Mesendoderm (in vitro differentiated cells): ENCODE data around the gene ACKR2.
"Not testable (repeated sequence)": the region's sequence is repeated elsewhere in the genome, so short reads cannot be mapped to it uniquely, and the experiment has no call there.

Source experiments
- DNase-seq: peaks from one replicate; pipeline ENCODE4 v3.0.0; 2013
- H2AK5ac ChIP-seq: 2 replicates; pipeline ENCODE4 v1.6.1; 2013; ENCODE audit warnings: low read length, inconsistent platforms
- H2BK120ac ChIP-seq: 2 replicates; pipeline ENCODE4 v1.6.1; 2013; ENCODE audit warnings: low read depth, mild to moderate bottlenecking, low read length, moderate library complexity, mixed read lengths
- H2BK15ac ChIP-seq: replicated peaks from 2 replicates; pipeline ENCODE4 v1.6.1; 2013; ENCODE audit warnings: low read depth, mild to moderate bottlenecking, moderate library complexity
- H2BK5ac ChIP-seq: 2 replicates; pipeline ENCODE4 v1.6.1; 2013; ENCODE audit warnings: low read length, inconsistent platforms
- H3K18ac ChIP-seq: 2 replicates; pipeline ENCODE4 v1.6.1; 2013; ENCODE audit warnings: mild to moderate bottlenecking, low read length, mixed read lengths
- H3K23ac ChIP-seq: one replicate; pipeline ENCODE4 v1.6.1; 2013; ENCODE audit warnings: low read length
- H3K27ac ChIP-seq: 2 replicates; pipeline ENCODE4 v1.5.1; 2013; ENCODE audit warnings: low read depth, mild to moderate bottlenecking, inconsistent platforms, low read length, moderate library complexity
- H3K27me3 ChIP-seq: 2 replicates; pipeline ENCODE4 v1.6.1; 2013; ENCODE audit warnings: low read length, control low read depth, mild to moderate bottlenecking, inconsistent platforms; ENCODE audit not compliant: insufficient read depth, poor library complexity
- H3K36me3 ChIP-seq: 2 replicates; pipeline ENCODE4 v1.6.1; 2013; ENCODE audit warnings: low read length, inconsistent platforms; ENCODE audit not compliant: control insufficient read depth, insufficient read depth
- H3K4ac ChIP-seq: one replicate; pipeline ENCODE4 v1.6.1; 2013; ENCODE audit warnings: low read depth, mild to moderate bottlenecking, low read length, moderate library complexity
- H3K4me1 ChIP-seq: 2 replicates; pipeline ENCODE4 v1.6.1; 2013; ENCODE audit warnings: low read depth, low read length, inconsistent platforms; ENCODE audit not compliant: control insufficient read depth
- H3K4me2 ChIP-seq: 2 replicates; pipeline ENCODE4 v1.6.1; 2013; ENCODE audit warnings: low read length
- H3K4me3 ChIP-seq: 2 replicates; pipeline ENCODE4 v1.5.1; 2013; ENCODE audit warnings: mild to moderate bottlenecking, low read length
- H3K56ac ChIP-seq: one replicate; pipeline ENCODE4 v1.6.1; 2013; ENCODE audit warnings: low read length
- H3K79me1 ChIP-seq: 2 replicates; pipeline ENCODE4 v1.6.1; 2013; ENCODE audit warnings: low read length, inconsistent platforms
- H3K79me2 ChIP-seq: 2 replicates; pipeline ENCODE4 v1.6.1; 2013; ENCODE audit warnings: mild to moderate bottlenecking, low read length; ENCODE audit not compliant: control insufficient read depth, insufficient read depth
- H3K9ac ChIP-seq: 2 replicates; pipeline ENCODE4 v1.6.1; 2013; ENCODE audit warnings: low read length, inconsistent platforms
- H4K5ac ChIP-seq: one replicate; pipeline ENCODE4 v1.6.1; 2013; ENCODE audit warnings: low read length
- H4K8ac ChIP-seq: one replicate; pipeline ENCODE4 v1.6.1; 2013; ENCODE audit warnings: low read depth, mild to moderate bottlenecking, control low read depth, low read length, moderate library complexity
- WGBS: extraction: QIAGEN DNeasy Blood & Tissue Kit; methylation state at CpG from one replicate; pipeline ENCODE4 v1.1.7; 2013; ENCODE audit warnings: low lambda C conversion rate, missing lambda C conversion rate; ENCODE audit not compliant: insufficient coverage; ENCODE audit errors: extremely low coverage; 5-methylcytosine and 5-hydroxymethylcytosine counted together

The ACKR2 gene

DNA sequence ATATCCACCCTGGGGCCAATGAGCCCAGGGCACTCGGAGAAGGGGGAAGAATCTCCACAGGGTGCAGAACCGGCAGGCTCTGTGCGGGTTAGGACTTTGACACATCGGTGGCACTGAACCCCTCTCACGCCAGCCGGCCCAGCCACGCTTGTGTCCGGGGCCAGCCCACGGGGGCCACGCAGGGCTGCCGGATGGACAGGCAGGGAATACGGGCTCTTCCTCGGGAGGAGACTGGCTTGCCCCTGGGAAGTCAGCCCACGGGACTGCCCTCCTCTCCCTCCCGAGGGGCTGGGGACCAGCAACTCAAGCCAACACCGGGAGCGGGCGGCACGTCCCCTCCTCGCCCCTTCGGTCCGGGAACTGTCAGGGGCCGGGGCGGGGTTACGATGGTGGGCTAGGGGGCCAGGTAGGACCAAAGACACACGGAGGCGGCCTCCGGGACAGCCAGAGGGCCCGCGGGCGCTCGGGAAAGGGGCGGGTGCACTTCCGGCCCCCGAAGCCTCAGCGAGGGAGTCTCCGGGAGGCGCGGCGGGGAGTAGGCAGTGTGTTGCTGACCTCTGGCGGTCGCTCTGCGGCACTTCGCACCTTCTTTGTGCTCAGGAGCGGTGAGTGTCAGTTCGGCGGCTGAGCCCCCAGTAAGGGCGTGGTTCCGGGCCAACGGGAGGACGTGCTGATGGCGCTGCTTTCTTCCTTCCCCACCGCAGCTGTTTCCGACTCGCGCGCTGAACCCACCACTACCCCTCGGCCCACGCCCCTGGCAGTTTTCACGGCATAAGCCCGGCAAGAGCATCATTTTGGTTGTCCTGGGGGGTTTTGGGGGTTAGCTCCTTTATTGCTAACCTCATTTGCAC, 71.6 kb downstream of the ACKR2 start:
- Histone ChIP-seq H3K79me2 (no peaks in the 10 kb centered on the region), H3K23ac (no peak overlapping the region), H2BK5ac (peak overlapping the region; percentile 26), H4K5ac (peak overlapping the region; percentile 10), H3K27me3 (no peaks in the 10 kb centered on the region), H3K18ac (peak overlapping the region; percentile 72), H3K27ac (no peak overlapping the region), H3K56ac (peak overlapping the region; percentile 83), H2BK120ac (peak overlapping the region; percentile 22), H3K4me3 (no peak overlapping the region), H3K9ac (peak overlapping the region; percentile 81), H3K36me3 (no peaks in the 10 kb centered on the region), H3K4me1 (peaks cover 13% of the 10 kb centered on the region), H3K4ac (no peak overlapping the region), H2AK5ac (no peak overlapping the region), H3K79me1 (no peaks in the 10 kb centered on the region), H2BK15ac (no peak overlapping the region), H3K4me2 (peak overlapping the region; percentile 58), H4K8ac (peak overlapping the region; percentile 58)
- no CpG with 5 or more reads among the region's 61 CpGs for WGBS
- peak; percentile 94 for DNase-seq

- H3K27me3 ChIP-seq, H3K4me2 ChIP-seq, H3K27ac ChIP-seq, H3K23ac ChIP-seq, DNase-seq, H2BK5ac ChIP-seq, H2BK15ac ChIP-seq, H2AK5ac ChIP-seq, H3K79me2 ChIP-seq, H3K18ac ChIP-seq, H4K8ac ChIP-seq, H3K9ac ChIP-seq, H3K36me3 ChIP-seq, H3K56ac ChIP-seq, H4K5ac ChIP-seq, H2BK120ac ChIP-seq, H3K4me3 ChIP-seq, H3K4ac ChIP-seq, H3K79me1 ChIP-seq: not testable (repeated sequence)
- peaks cover 23% of the 10 kb centered on the region for H3K4me1 ChIP-seq
- WGBS: no CpG with 5 or more reads among the region's 6 CpGs
Observed at GRCh38 chr3:42883251-42883930, 74.1 kb downstream of the ACKR2 start.

DNA sequence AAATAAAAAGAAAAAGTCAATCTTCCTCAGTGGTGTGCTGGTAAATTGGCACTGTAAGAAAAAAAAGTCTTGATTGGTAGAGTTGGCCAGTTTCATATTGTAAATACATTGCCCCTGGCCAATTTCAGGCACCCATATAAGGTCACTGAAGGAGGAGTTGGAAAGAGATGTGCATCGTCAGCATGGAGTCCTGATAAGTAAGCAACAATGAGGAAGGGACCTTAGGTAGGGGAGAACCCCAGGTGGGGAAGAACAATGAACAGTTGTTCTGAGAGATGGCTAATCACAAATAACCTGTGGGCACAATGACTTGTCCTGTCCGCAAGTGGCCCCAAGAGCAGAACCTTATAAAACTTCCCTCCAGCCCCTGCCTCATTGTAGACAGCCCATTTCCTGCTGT, 75.1 kb downstream of the ACKR2 start:
- H2BK5ac ChIP-seq: peak overlapping the region; percentile 79
- no peak overlapping the region for H3K4me3 ChIP-seq
- peak overlapping the region; percentile 34 for H3K27ac ChIP-seq
- DNase-seq: peak; percentile 89
- H3K4ac ChIP-seq: no peak overlapping the region
- WGBS: no CpG with 5 or more reads among the region's 2 CpGs
- no peak overlapping the region for H2BK120ac ChIP-seq
- no peaks in the 10 kb centered on the region for H3K36me3 ChIP-seq
- H3K56ac ChIP-seq: peak overlapping the region; percentile 65
- H3K9ac ChIP-seq: no peak overlapping the region
- no peaks in the 10 kb centered on the region for H3K79me2 ChIP-seq
- no peak overlapping the region for H4K8ac ChIP-seq
- no peak overlapping the region for H2BK15ac ChIP-seq
- H3K4me1 ChIP-seq: peaks cover 23% of the 10 kb centered on the region
- H3K4me2 ChIP-seq: no peak overlapping the region
- H3K79me1 ChIP-seq: no peaks in the 10 kb centered on the region
- H3K18ac ChIP-seq: no peak overlapping the region
- H3K23ac ChIP-seq: no peak overlapping the region
- no peaks in the 10 kb centered on the region for H3K27me3 ChIP-seq
- H2AK5ac ChIP-seq: no peak overlapping the region
- H4K5ac ChIP-seq: no peak overlapping the region

GRCh38 chr3:42886294-42886822, 77.1 kb downstream of the ACKR2 start:
- H3K56ac ChIP-seq: no peak overlapping the region
- H2BK5ac ChIP-seq: no peak overlapping the region
- no peak overlapping the region for H2BK120ac ChIP-seq
- no peak overlapping the region for H3K4me2 ChIP-seq
- H3K79me2 ChIP-seq: no peaks in the 10 kb centered on the region
- no peak overlapping the region for H3K18ac ChIP-seq
- peaks cover 23% of the 10 kb centered on the region for H3K4me1 ChIP-seq
- H3K9ac ChIP-seq: no peak overlapping the region
- H3K23ac ChIP-seq: no peak overlapping the region
- no peak overlapping the region for H4K8ac ChIP-seq
- H3K79me1 ChIP-seq: no peaks in the 10 kb centered on the region
- WGBS: no CpG with 5 or more reads among the region's 1 CpG
- H3K4me3 ChIP-seq: no peak overlapping the region
- H2BK15ac ChIP-seq: no peak overlapping the region
- DNase-seq: peak; percentile 81
- no peak overlapping the region for H4K5ac ChIP-seq
- H2AK5ac ChIP-seq: no peak overlapping the region
- H3K27ac ChIP-seq: no peak overlapping the region
- no peaks in the 10 kb centered on the region for H3K36me3 ChIP-seq
- H3K4ac ChIP-seq: no peak overlapping the region
- H3K27me3 ChIP-seq: no peaks in the 10 kb centered on the region

DNA sequence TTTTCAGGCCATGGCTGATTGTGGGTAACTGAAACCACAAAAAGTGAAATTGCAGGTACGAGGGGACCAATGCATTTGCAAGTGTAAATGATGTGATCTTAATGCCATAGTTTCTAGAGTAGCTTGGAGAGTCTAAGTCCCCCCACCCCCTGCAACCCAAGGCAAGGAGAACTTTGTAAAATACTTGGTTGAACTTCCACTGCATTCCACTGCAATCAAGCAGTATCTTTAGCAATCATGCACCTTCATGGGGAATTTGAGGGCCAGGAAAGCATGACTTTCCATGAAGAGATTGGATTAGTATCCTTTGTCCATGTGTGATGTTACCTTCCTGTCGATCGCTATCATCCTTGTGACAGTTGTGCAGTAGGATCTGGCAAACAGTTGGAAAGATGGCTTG, 77.8 kb downstream of the ACKR2 start:
- Histone ChIP-seq H3K4ac (no peak overlapping the region), H3K36me3 (no peaks in the 10 kb centered on the region), H3K4me2 (no peak overlapping the region), H3K79me1 (no peaks in the 10 kb centered on the region), H3K27ac (no peak overlapping the region), H2AK5ac (peak overlapping the region; percentile 13), H3K4me1 (peaks cover 22% of the 10 kb centered on the region), H2BK120ac (peak overlapping the region; percentile 10), H3K27me3 (no peaks in the 10 kb centered on the region), H3K4me3 (no peak overlapping the region), H2BK5ac (peak overlapping the region; percentile 88), H3K56ac (peak overlapping the region; percentile 59), H4K5ac (no peak overlapping the region), H3K23ac (no peak overlapping the region), H3K79me2 (no peaks in the 10 kb centered on the region), H3K18ac (peak overlapping the region; percentile 93), H2BK15ac (no peak overlapping the region), H4K8ac (no peak overlapping the region), H3K9ac (no peak overlapping the region)
- DNase-seq: peak; percentile 69
- WGBS: no CpG with 5 or more reads among the region's 3 CpGs
